Measurements from ENCODE around the gene RNF114. TPM values are rescaled to one million over a fixed set of nuclear protein-coding genes. Genes with fewer than 3 reads are reported as not detected.

The RNF114 gene
- total RNA-seq, 1 experiment from 2014 or later, result 90.0 TPM

DNA sequence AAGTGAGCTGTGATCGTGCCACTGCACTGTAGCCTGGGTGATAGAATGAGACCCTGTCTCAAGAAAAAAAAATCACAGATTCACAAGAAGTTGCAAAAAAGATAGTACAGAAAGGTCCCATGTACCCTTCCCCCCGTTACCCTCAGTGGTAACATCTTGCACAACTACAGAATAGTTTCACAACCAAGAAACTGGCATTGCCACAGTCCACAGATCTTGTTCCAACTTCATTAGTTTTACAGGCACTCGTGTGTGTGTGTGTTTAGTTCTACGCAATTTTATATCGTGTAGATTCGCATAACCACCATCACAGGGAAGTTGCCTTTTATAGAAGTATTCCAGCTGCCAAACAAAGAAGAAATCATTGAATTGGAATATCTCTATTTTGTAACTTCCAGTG is 40.0 kb upstream of the RNF114 start:
- H3K9me3 ChIP-seq (ENCODE audit: low read depth, low read length, poor library complexity, severe bottlenecking), result no peaks in the 10 kb centered on the region
- POLR2A ChIA-PET (ENCODE audit: low non-redundant PET), result no interaction called here
- H3K27ac ChIP-seq (ENCODE audit: low read depth, low read length, poor library complexity, severe bottlenecking), result no peak overlapping the region
- no TSS peak for BruUV-seq (replicated peaks)
- intact Hi-C loops (cut with micrococcal nuclease; ENCODE audit: unreplicated experiment), result no loop called here
- no peak for DNase-seq (ENCODE audit: low spot score)
- no peak for TF ChIP-seq EZH2 (IDR thresholded peaks at IDR 0.05; ENCODE audit: borderline replicate concordance, low read depth, low read length, poor library complexity, severe bottlenecking)
- TF ChIP-seq, protein P1, sequence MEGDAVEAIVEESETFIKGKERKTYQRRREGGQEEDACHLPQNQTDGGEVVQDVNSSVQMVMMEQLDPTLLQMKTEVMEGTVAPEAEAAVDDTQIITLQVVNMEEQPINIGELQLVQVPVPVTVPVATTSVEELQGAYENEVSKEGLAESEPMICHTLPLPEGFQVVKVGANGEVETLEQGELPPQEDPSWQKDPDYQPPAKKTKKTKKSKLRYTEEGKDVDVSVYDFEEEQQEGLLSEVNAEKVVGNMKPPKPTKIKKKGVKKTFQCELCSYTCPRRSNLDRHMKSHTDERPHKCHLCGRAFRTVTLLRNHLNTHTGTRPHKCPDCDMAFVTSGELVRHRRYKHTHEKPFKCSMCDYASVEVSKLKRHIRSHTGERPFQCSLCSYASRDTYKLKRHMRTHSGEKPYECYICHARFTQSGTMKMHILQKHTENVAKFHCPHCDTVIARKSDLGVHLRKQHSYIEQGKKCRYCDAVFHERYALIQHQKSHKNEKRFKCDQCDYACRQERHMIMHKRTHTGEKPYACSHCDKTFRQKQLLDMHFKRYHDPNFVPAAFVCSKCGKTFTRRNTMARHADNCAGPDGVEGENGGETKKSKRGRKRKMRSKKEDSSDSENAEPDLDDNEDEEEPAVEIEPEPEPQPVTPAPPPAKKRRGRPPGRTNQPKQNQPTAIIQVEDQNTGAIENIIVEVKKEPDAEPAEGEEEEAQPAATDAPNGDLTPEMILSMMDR (conservative IDR thresholded peaks at IDR 0.05; ENCODE audit: low read depth, low read length), result no peak
- CTCF ChIA-PET, result interaction anchor here (0.6 kb wide), 1 partner anchor 175 kb away, joined by 4 read pairs; no protein-coding TSS in a partner anchor
- no peak overlapping the region for H3K4me3 ChIP-seq (ENCODE audit: low read depth, low read length, poor library complexity, severe bottlenecking)
- H3K4me1 ChIP-seq (ENCODE audit: insufficient read depth, low read length, poor library complexity, severe bottlenecking), result no peaks in the 10 kb centered on the region
- no peaks in the 10 kb centered on the region for H3K27me3 ChIP-seq (replicated peaks; ENCODE audit: insufficient read depth, low read depth, low read length, poor library complexity)
- no peaks in the 10 kb centered on the region for H3K36me3 ChIP-seq (ENCODE audit: insufficient read depth, low read length, poor library complexity, severe bottlenecking)

DNA sequence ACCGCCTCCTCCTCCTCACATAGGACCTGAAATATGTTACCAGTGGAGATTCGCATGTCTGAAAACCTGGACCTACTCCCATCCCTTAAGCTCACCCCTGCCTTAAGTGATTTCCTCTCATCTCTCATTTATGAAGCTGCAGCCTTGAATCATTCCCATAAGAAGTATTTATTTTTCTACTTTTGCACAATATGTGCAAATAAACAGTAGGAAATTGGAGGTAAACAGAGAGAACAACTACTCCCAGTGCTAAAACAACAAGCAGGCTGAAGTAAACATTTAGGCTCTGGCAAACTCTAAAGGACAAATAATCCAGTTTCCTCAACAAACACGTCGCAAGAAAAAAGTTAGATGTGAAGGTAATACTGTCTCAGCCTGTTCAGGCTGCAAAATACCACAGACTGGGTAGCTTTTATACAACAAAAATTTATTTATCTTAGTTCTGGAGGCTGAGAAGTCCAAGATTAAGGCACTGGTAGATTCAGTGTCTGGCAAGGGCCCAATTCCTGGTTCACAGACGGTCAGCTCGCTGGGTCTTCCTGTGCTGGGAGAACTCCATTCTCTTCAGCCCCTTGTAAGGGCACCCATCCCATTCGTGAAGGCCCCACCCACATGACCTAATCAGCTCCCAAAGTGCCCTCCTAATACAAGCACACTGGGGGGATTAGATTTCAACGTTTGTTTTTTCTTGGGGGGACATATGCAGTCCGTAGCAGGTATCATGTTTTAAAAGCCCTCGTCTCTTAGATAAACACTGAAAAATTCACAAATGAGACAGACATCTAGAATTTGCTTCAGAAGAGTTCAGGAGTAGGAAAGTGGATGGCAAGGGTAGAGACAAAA is 36.4 kb upstream of the RNF114 start:
- no peaks in the 10 kb centered on the region for H3K4me1 ChIP-seq (ENCODE audit: insufficient read depth, low read length, poor library complexity, severe bottlenecking)
- BruUV-seq (replicated peaks), result no TSS peak
- no peak overlapping the region for H3K4me3 ChIP-seq (ENCODE audit: low read depth, low read length, poor library complexity, severe bottlenecking)
- no peaks in the 10 kb centered on the region for H3K9me3 ChIP-seq (ENCODE audit: low read depth, low read length, poor library complexity, severe bottlenecking)
- CTCF ChIA-PET, result no interaction called here
- no peaks in the 10 kb centered on the region for H3K27me3 ChIP-seq (replicated peaks; ENCODE audit: insufficient read depth, low read depth, low read length, poor library complexity)
- no peak for DNase-seq (ENCODE audit: low spot score)
- TF ChIP-seq EZH2 (IDR thresholded peaks at IDR 0.05; ENCODE audit: borderline replicate concordance, low read depth, low read length, poor library complexity, severe bottlenecking), result no peak
- TF ChIP-seq, protein P1 (conservative IDR thresholded peaks at IDR 0.05; ENCODE audit: low read depth, low read length), result no peak
- POLR2A ChIA-PET (ENCODE audit: low non-redundant PET), result interaction anchor here (0.5 to 0.6 kb wide), 2 partner anchors 35 to 417 kb away, joined by 3 to 7 read pairs; no protein-coding TSS in a partner anchor
- intact Hi-C loops (cut with micrococcal nuclease; ENCODE audit: unreplicated experiment), result no loop called here
- H3K27ac ChIP-seq (ENCODE audit: low read depth, low read length, poor library complexity, severe bottlenecking), result no peak overlapping the region
- peaks cover 6% of the 10 kb centered on the region for H3K36me3 ChIP-seq (ENCODE audit: insufficient read depth, low read length, poor library complexity, severe bottlenecking)

DNA sequence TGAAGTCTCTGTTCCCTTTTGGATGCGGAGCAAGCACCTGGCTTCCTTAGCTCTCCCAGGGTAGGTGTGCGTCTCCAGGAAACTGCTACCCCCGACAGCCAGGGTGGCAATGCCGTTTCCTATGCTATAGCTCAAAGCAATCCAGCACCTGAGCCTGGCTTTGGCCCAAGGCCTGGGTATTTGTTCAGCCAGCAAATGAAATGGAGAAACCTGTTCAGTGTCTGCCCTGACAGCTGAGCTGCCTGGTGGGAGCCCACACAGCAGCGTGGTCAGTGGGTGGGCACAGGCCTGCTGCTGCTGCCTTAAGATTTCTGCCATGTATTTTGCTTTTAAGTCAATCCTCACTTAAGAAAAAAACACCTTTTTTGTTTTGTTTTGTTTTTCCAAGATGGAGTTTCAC is 34.6 kb upstream of the RNF114 start:
- Histone ChIP-seq H3K4me3 (ENCODE audit: low read depth, low read length, poor library complexity, severe bottlenecking) (no peak overlapping the region), H3K4me1 (ENCODE audit: insufficient read depth, low read length, poor library complexity, severe bottlenecking) (no peaks in the 10 kb centered on the region), H3K27ac (ENCODE audit: low read depth, low read length, poor library complexity, severe bottlenecking) (no peak overlapping the region), H3K36me3 (ENCODE audit: insufficient read depth, low read length, poor library complexity, severe bottlenecking) (peaks cover 24% of the 10 kb centered on the region), H3K27me3 (replicated peaks; ENCODE audit: insufficient read depth, low read depth, low read length, poor library complexity) (no peaks in the 10 kb centered on the region), H3K9me3 (ENCODE audit: low read depth, low read length, poor library complexity, severe bottlenecking) (no peaks in the 10 kb centered on the region)
- no TSS peak for BruUV-seq (replicated peaks)
- TF ChIP-seq, protein P1 (conservative IDR thresholded peaks at IDR 0.05; ENCODE audit: low read depth, low read length), result no peak
- TF ChIP-seq EZH2 (IDR thresholded peaks at IDR 0.05; ENCODE audit: borderline replicate concordance, low read depth, low read length, poor library complexity, severe bottlenecking), result no peak
- no peak for DNase-seq (ENCODE audit: low spot score)
- ChIA-PET POLR2A (ENCODE audit: low non-redundant PET) (no interaction called here), CTCF (no interaction called here)
- intact Hi-C loops (cut with micrococcal nuclease; ENCODE audit: unreplicated experiment), result no loop called here
